ENCODE results near the gene SYF2. TPM values are rescaled to one million over a fixed set of nuclear protein-coding genes. Genes with fewer than 3 reads are reported as not detected.

SYF2 gene
- total and polyA plus RNA-seq, 12 donors, result 34.8 to 86.3 (median 56.5) TPM

DNA sequence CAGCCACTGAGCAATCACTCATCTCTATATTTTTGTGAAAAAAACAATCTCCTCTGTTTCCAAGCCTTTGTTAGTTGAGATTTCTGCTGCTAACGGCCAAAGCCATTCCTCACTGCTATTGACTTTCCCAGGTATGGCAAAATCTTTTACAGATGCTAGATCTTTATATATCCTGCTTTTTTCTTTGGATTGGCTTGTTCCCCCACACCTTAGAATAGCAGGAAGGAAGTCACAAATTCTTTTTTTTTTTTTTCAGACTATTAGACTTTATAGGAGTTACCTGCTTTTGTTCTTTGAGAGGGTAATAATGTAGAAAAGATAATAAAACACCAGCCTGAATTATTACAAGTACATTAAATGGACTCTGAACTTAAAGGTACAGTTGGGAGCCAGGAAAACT lies 24.2 kb downstream of the SYF2 start:
- TF ChIP-seq, protein P1, sequence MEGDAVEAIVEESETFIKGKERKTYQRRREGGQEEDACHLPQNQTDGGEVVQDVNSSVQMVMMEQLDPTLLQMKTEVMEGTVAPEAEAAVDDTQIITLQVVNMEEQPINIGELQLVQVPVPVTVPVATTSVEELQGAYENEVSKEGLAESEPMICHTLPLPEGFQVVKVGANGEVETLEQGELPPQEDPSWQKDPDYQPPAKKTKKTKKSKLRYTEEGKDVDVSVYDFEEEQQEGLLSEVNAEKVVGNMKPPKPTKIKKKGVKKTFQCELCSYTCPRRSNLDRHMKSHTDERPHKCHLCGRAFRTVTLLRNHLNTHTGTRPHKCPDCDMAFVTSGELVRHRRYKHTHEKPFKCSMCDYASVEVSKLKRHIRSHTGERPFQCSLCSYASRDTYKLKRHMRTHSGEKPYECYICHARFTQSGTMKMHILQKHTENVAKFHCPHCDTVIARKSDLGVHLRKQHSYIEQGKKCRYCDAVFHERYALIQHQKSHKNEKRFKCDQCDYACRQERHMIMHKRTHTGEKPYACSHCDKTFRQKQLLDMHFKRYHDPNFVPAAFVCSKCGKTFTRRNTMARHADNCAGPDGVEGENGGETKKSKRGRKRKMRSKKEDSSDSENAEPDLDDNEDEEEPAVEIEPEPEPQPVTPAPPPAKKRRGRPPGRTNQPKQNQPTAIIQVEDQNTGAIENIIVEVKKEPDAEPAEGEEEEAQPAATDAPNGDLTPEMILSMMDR (IDR thresholded peaks at IDR 0.05), result no peak
- no peak for TF ChIP-seq POLR2A (IDR thresholded peaks at IDR 0.05)
- DNase-seq, result no peak
- no peaks in the 10 kb centered on the region for H3K9me3 ChIP-seq (replicated peaks in 1 of 3)
- H3K4me1 ChIP-seq (replicated peaks in 1 of 2), result no peaks in the 10 kb centered on the region
- intact Hi-C loops (cut with DNase I), result loop anchor here in 1 of 2 donors (10.0 kb wide), 1 partner anchor 363 kb away; no protein-coding TSS in a partner anchor
- WGBS, 4 donors, result 75 to 83% (median 78%) methylated on average over 1 of the region's 1 CpG
- H3K27ac ChIP-seq, result no peak overlapping the region
- peaks cover 4% of the 10 kb centered on the region for H3K27me3 ChIP-seq
- H3K4me3 ChIP-seq, result no peak overlapping the region
- no peaks in the 10 kb centered on the region for H3K36me3 ChIP-seq (replicated peaks in 1 of 2)

DNA sequence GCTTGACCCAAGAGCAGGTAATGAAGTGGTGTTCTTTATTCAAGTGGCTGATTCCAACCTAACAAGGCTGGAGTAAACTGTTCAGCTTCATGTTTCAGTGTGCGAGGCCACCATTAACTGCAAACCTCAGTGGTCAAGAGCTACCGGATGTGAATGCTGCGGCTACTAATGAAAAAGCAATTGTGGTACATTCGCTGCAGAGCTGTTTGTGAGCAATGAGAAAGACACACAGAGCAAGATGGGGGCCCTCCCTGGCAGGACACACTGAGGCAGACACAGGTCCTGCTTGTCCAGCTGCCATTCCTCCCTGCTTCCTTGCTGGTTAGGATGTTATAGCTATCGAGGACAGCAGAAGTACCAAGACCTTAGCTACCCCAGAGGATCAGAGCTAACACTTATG lies 26.1 kb downstream of the SYF2 start:
- no peaks in the 10 kb centered on the region for H3K36me3 ChIP-seq (replicated peaks in 1 of 2)
- H3K4me1 ChIP-seq (replicated peaks in 1 of 2), result no peaks in the 10 kb centered on the region
- intact Hi-C loops (cut with DNase I), result loop anchor here in 1 of 2 donors (10.0 kb wide), 1 partner anchor 361 kb away; no protein-coding TSS in a partner anchor
- no peaks in the 10 kb centered on the region for H3K9me3 ChIP-seq (replicated peaks in 1 of 3)
- H3K27me3 ChIP-seq, result peaks cover 4% of the 10 kb centered on the region
- 79 to 85% (median 82%) methylated on average over 5 of the region's 5 CpGs for WGBS, 4 donors
- H3K27ac ChIP-seq, result no peak overlapping the region
- no peak for DNase-seq
- no peak for TF ChIP-seq POLR2A (IDR thresholded peaks at IDR 0.05)
- TF ChIP-seq, protein P1 (IDR thresholded peaks at IDR 0.05), result no peak
- H3K4me3 ChIP-seq, result no peak overlapping the region

DNA sequence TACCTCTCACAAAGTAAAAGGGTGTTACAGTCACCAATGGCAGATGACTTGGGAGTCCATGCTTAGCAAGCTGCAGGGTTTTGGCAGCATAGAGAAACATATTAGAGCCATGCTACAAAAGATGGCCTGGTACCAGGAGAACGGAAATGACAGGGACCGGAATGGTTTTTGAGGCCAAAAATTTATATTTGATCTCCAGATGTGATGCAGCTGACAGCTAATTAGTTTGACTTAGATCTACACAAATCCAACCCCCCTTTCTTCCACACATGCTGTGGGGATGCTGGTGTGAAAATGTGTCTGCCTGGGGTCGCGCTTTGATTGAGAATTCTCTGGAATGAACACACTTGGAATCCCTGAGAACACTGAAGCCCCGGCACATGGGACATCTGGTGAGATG lies 26.5 kb downstream of the SYF2 start:
- 79 to 88% (median 87%) methylated on average over 5 of the region's 5 CpGs for WGBS, 4 donors
- no peaks in the 10 kb centered on the region for H3K9me3 ChIP-seq (replicated peaks in 1 of 3)
- TF ChIP-seq, protein P1 (IDR thresholded peaks at IDR 0.05), result no peak
- no peak for TF ChIP-seq POLR2A (IDR thresholded peaks at IDR 0.05)
- no peaks in the 10 kb centered on the region for H3K4me1 ChIP-seq (replicated peaks in 1 of 2)
- H3K36me3 ChIP-seq (replicated peaks in 1 of 2), result no peaks in the 10 kb centered on the region
- H3K27me3 ChIP-seq, result peaks cover 4% of the 10 kb centered on the region
- H3K4me3 ChIP-seq, result no peak overlapping the region
- H3K27ac ChIP-seq, result no peak overlapping the region
- intact Hi-C loops (cut with DNase I), result loop anchor here in 1 of 2 donors (10.0 kb wide), 1 partner anchor 361 kb away; no protein-coding TSS in a partner anchor
- no peak for DNase-seq

DNA sequence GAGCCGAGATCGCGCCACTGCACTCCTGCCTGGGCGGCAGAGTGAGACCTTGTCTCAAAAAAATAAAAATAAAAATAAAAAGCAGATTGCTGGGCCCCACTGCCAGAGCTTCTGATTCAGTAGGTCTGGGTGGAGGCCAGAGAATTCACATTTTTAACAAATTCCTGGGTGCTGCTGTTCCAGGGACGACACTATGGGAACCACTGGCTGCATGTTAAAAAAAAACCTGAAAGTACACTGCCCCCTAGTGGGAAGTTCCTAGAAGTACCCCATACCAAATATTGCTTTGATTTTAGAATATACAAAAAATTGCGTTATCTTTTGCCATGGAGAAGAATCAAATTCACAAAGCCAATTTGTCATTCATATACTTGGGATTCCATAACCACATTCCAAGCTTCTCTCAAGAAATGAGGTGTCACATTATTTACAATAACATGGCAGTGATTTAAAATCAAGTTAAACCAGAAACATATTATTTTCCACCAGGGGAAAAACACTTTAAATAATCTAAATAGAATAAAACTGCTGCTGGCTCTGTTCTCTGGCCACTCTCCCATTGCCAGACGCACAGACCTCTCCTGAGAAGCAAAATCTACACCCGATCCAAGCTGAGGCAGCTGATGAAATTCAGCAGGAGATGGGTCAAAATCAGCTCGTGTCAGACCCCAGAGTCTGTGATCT lies 27.4 kb downstream of the SYF2 start:
- DNase-seq, result peak in 4 of 7 donors; percentile 22 to 49 (median 31)
- TF ChIP-seq, protein P1 (IDR thresholded peaks at IDR 0.05), result peak; percentile 48 to 84 (median 66)
- TF ChIP-seq POLR2A (IDR thresholded peaks at IDR 0.05), result no peak
- no peak overlapping the region for H3K4me3 ChIP-seq
- no peaks in the 10 kb centered on the region for H3K36me3 ChIP-seq (replicated peaks in 1 of 2)
- 49 to 59% (median 57%) methylated on average over 9 of the region's 9 CpGs for WGBS, 4 donors
- no peaks in the 10 kb centered on the region for H3K4me1 ChIP-seq (replicated peaks in 1 of 2)
- intact Hi-C loops (cut with DNase I), result loop anchor here (5.0 to 10.0 kb wide), 3 partner anchors 173 to 360 kb away; no protein-coding TSS in a partner anchor
- H3K27me3 ChIP-seq, result no peaks in the 10 kb centered on the region
- H3K27ac ChIP-seq, result no peak overlapping the region
- H3K9me3 ChIP-seq (replicated peaks in 1 of 3), result no peaks in the 10 kb centered on the region

Data from adrenal gland (tissue), 12 donors.